H9 (cell line): Measurements from ENCODE around the gene CCDC169. TPM values are rescaled to one million over a fixed set of nuclear protein-coding genes. Genes with fewer than 3 reads are reported as not detected.

Source experiments
- DNase-seq: peaks from one replicate; pipeline ENCODE4 v3.0.0-alpha.2; 2017
- H2AFZ ChIP-seq: one replicate; pipeline ENCODE4 v1.6.1; 2013; ENCODE audit warnings: mild to moderate bottlenecking, low read length, control low read depth, moderate library complexity
- H2AK5ac ChIP-seq: 2 replicates; pipeline ENCODE4 v1.6.1; 2013; ENCODE audit warnings: low read length, control low read depth, mixed read lengths; ENCODE audit not compliant: insufficient read length
- H2BK120ac ChIP-seq: one replicate; pipeline ENCODE4 v1.6.1; 2013; ENCODE audit warnings: low read depth, mild to moderate bottlenecking, low read length, control low read depth, inconsistent platforms; ENCODE audit not compliant: poor library complexity, severe bottlenecking
- H2BK12ac ChIP-seq: 2 replicates; pipeline ENCODE4 v1.6.1; 2013; ENCODE audit warnings: low read length, control low read depth, mixed read lengths, low read depth; ENCODE audit not compliant: insufficient read length
- H2BK15ac ChIP-seq: 2 replicates; pipeline ENCODE4 v1.6.1; 2013; ENCODE audit warnings: low read depth, low read length, control low read depth
- H2BK20ac ChIP-seq: one replicate; pipeline ENCODE4 v1.6.1; 2013; ENCODE audit warnings: low read depth, mild to moderate bottlenecking, low read length, control low read depth, inconsistent platforms; ENCODE audit not compliant: poor library complexity, severe bottlenecking
- H2BK5ac ChIP-seq: 2 replicates; pipeline ENCODE4 v1.6.1; 2013; ENCODE audit warnings: low read length, control low read depth, mixed read lengths; ENCODE audit not compliant: insufficient read length
- H3K14ac ChIP-seq: 2 replicates; pipeline ENCODE4 v1.6.1; 2013; ENCODE audit warnings: low read length, control low read depth; ENCODE audit not compliant: insufficient read depth
- H3K18ac ChIP-seq: 2 replicates; pipeline ENCODE4 v1.6.1; 2013; ENCODE audit warnings: low read depth, mild to moderate bottlenecking, mixed read lengths, low read length, control low read depth; ENCODE audit not compliant: insufficient read length
- H3K23ac ChIP-seq: 2 replicates; pipeline ENCODE4 v1.6.1; 2013; ENCODE audit warnings: low read length, control low read depth, mixed read lengths, low read depth; ENCODE audit not compliant: insufficient read length
- H3K23me2 ChIP-seq: 2 replicates; pipeline ENCODE4 v1.6.1; 2013; ENCODE audit warnings: low read depth, mild to moderate bottlenecking, mixed read lengths, low read length, control low read depth; ENCODE audit not compliant: insufficient read length, poor library complexity, severe bottlenecking
- H3K27ac ChIP-seq: 2 replicates; pipeline ENCODE4 v1.5.1; 2013; ENCODE audit warnings: low read length, control low read depth, mixed read lengths, low read depth; ENCODE audit not compliant: insufficient read length
- H3K27me3 ChIP-seq: 2 replicates; pipeline ENCODE4 v1.6.1; 2013; ENCODE audit warnings: low read length, control low read depth, inconsistent platforms; ENCODE audit not compliant: insufficient read depth
- H3K4ac ChIP-seq: 2 replicates; pipeline ENCODE4 v1.6.1; 2013; ENCODE audit warnings: low read depth, mild to moderate bottlenecking, control low read depth, inconsistent platforms, low read length, moderate library complexity
- H3K4me1 ChIP-seq: 2 replicates; pipeline ENCODE4 v1.6.1; 2013; ENCODE audit warnings: low read length, control low read depth, inconsistent platforms; ENCODE audit not compliant: insufficient read depth
- H3K4me2 ChIP-seq: 2 replicates; pipeline ENCODE4 v1.6.1; 2013; ENCODE audit warnings: low read length, control low read depth, mixed read lengths; ENCODE audit not compliant: insufficient read length, insufficient read depth
- H3K56ac ChIP-seq: 2 replicates; pipeline ENCODE4 v1.6.1; 2013; ENCODE audit warnings: low read depth, mild to moderate bottlenecking, mixed read lengths, low read length, control low read depth; ENCODE audit not compliant: insufficient read length
- H3K79me1 ChIP-seq: 2 replicates; pipeline ENCODE4 v1.6.1; 2013; ENCODE audit warnings: low read depth, mild to moderate bottlenecking, moderate library complexity, low read length, control low read depth, inconsistent platforms; ENCODE audit not compliant: insufficient read depth, poor library complexity, severe bottlenecking
- H3K79me2 ChIP-seq: 2 replicates; pipeline ENCODE4 v1.6.1; 2013; ENCODE audit warnings: low read length, control low read depth, inconsistent platforms; ENCODE audit not compliant: insufficient read depth
- H3K9ac ChIP-seq: 2 replicates; pipeline ENCODE4 v1.6.1; 2013; ENCODE audit warnings: low read length, control low read depth, mixed read lengths; ENCODE audit not compliant: insufficient read length; ENCODE audit errors: extremely low read depth
- H3K9me3 ChIP-seq: one replicate; pipeline ENCODE4 v1.6.1; 2013; ENCODE audit warnings: low read depth, low read length, inconsistent platforms; ENCODE audit not compliant: control insufficient read depth
- H3T11ph ChIP-seq: one replicate; pipeline ENCODE4 v1.6.1; 2013; ENCODE audit warnings: mild to moderate bottlenecking, low read length, control low read depth, inconsistent platforms
- H4K20me1 ChIP-seq: one replicate; pipeline ENCODE4 v1.6.1; 2013; ENCODE audit not compliant: control insufficient read depth, insufficient read length, insufficient read depth
- H4K5ac ChIP-seq: 2 replicates; pipeline ENCODE4 v1.6.1; 2013; ENCODE audit warnings: low read depth, mild to moderate bottlenecking, mixed read lengths, low read length, control low read depth; ENCODE audit not compliant: insufficient read length
- H4K8ac ChIP-seq: replicated peaks from 2 replicates; pipeline ENCODE4 v1.6.1; 2013; ENCODE audit warnings: low read length, control low read depth, mixed read lengths, low read depth; ENCODE audit not compliant: insufficient read length
- H4K91ac ChIP-seq: 2 replicates; pipeline ENCODE4 v1.6.1; 2013; ENCODE audit warnings: low read depth, mild to moderate bottlenecking, moderate library complexity, mixed read lengths, low read length, control low read depth; ENCODE audit not compliant: insufficient read length
- H3K27ac Mint-ChIP-seq, 3 experiments: 2 replicates in 2 of 3; 3 replicates in 1 of 3; pipeline ENCODE4 v1.8.0; 2020 to 2021; ENCODE audit warnings: mixed read lengths in 3 of 3, mild to moderate bottlenecking in 1 of 3, moderate library complexity in 1 of 3
- H3K27me3 Mint-ChIP-seq: 2 replicates; pipeline ENCODE4 v1.8.0; 2021; ENCODE audit warnings: low read depth, mild to moderate bottlenecking, moderate library complexity, mixed read lengths
- H3K36me3 Mint-ChIP-seq, 3 experiments: 2 replicates in 2 of 3; 3 replicates in 1 of 3; pipeline ENCODE4 v1.8.0; 2020 to 2021; ENCODE audit warnings: low read depth in 3 of 3, mixed read lengths in 3 of 3; ENCODE audit not compliant: insufficient read depth in 1 of 3
- H3K4me1 Mint-ChIP-seq, 2 experiments: 2 replicates each; pipeline ENCODE4 v1.8.0; 2020; ENCODE audit warnings: mixed read lengths in 2 of 2
- H3K4me3 Mint-ChIP-seq, 2 experiments: 2 replicates in 1 of 2; 3 replicates in 1 of 2; pipeline ENCODE4 v1.8.0; 2020 to 2021; ENCODE audit warnings: mild to moderate bottlenecking in 2 of 2, mixed read lengths in 2 of 2, moderate library complexity in 1 of 2
- H3K9me3 Mint-ChIP-seq, 2 experiments: 2 replicates in 1 of 2; 3 replicates in 1 of 2; pipeline ENCODE4 v1.8.0; 2020; ENCODE audit warnings: mild to moderate bottlenecking in 2 of 2, mixed read lengths in 2 of 2, moderate library complexity in 1 of 2
- CTCF ChIP-seq: fragments of 200-600 bp; sonication (generic); conservative IDR thresholded peaks from 3 replicates; pipeline ENCODE4 v1.8.0; 2021; ENCODE audit warnings: antibody characterized with exemption, mild to moderate bottlenecking
- WGBS: extraction: QIAGEN DNeasy Blood & Tissue Kit; methylation state at CpG from one replicate; pipeline ENCODE4 v1.1.7; 2013; ENCODE audit warnings: missing lambda C conversion rate, low lambda C conversion rate, mixed read lengths; ENCODE audit not compliant: insufficient read length; ENCODE audit errors: extremely low coverage; 5-methylcytosine and 5-hydroxymethylcytosine counted together
- total RNA-seq: library from RNA; stranded (reverse); gene quantifications from 2 replicates; pipeline ENCODE4 v1.2.1, GENCODE V29; 2021

CCDC169 gene
- total RNA-seq, 1 experiment from 2014 or later, result 19.1 TPM

- Histone ChIP-seq H2BK15ac (no peak overlapping the region), H4K5ac (peak overlapping the region; percentile 98), H3K4me2 (peak overlapping the region; percentile 99), H2BK12ac (peak overlapping the region; percentile 80), H2AFZ (peak overlapping the region; percentile 75), H3K79me1 (peaks cover 2% of the 10 kb centered on the region), H3T11ph (no peak overlapping the region), H3K23ac (no peak overlapping the region), H3K14ac (peak overlapping the region; percentile 90), H3K4me1 (no peaks in the 10 kb centered on the region), H2BK5ac (peak overlapping the region; percentile 71), H3K27me3 (no peaks in the 10 kb centered on the region), H3K56ac (peak overlapping the region; percentile 97), H3K9ac (peak overlapping the region; percentile 98), H3K27ac (peak overlapping the region; percentile 99), H4K20me1 (no peaks in the 10 kb centered on the region), H2BK20ac (no peak overlapping the region), H3K23me2 (peaks cover 8% of the 10 kb centered on the region), H3K79me2 (peaks cover 18% of the 10 kb centered on the region; the same call in 1 of the 2 replicates), H3K18ac (peak overlapping the region; percentile 88), H4K91ac (peak overlapping the region; percentile 82), H2AK5ac (peak overlapping the region; percentile 62), H3K4ac (peak overlapping the region; percentile 38; the same call in 1 of the 2 replicates), H3K9me3 (no peaks in the 10 kb centered on the region), H4K8ac (peak overlapping the region; percentile 97), H2BK120ac (no peak overlapping the region)
- TF ChIP-seq CTCF, result no peak
- DNase-seq, result peak; percentile 63
- Mint-ChIP-seq H3K27ac (peak overlapping the region in 2 of 3 experiments; percentile 89 to 99; a peak in 3 of 7 replicates), H3K9me3 (no peaks in the 10 kb centered on the region), H3K4me3 (peak overlapping the region; percentile 86 to 92), H3K4me1 (peaks cover 19 to 36% of the 10 kb centered on the region in 2 experiments), H3K36me3 (peaks cover 0 to 3% (median 0%) of the 10 kb centered on the region in 3 experiments; a peak in 2 of 7 replicates), H3K27me3 (no peaks in the 10 kb centered on the region)
- no CpG with 5 or more reads among the region's 50 CpGs for WGBS
These were observed 48.0 kb upstream of the CCDC169 start for GRCh38 chr13:36345438-36346221.
